Panc1 (cell line): ENCODE data around the gene SMARCA5. TPM values are rescaled to one million over a fixed set of nuclear protein-coding genes. Genes with fewer than 3 reads are reported as not detected.
"Not testable (repeated sequence)": the region's sequence is repeated elsewhere in the genome, so short reads cannot be mapped to it uniquely, and the experiment has no call there.

Experiments used
- ATAC-seq: fragments of 200-7000 bp; cut with Tn5 transposase; 2 replicates; pipeline ENCODE4 v1.9.1; 2020; ENCODE audit warnings: mild to moderate bottlenecking, moderate library complexity
- BruUV-seq: library from RNA; stranded (reverse); fragments of 400-500 nt; replicated peaks from 2 replicates; lab custom pipeline; 2021; lab: Mats Ljungman, UMichigan
- CTCF ChIA-PET: fragments of 300-600 bp; sonication (Branson Sonifier 250); formaldehyde crosslinking; loops from one replicate; lab custom pipeline; 2022; ENCODE audit warnings: antibody characterized with exemption; lab: Charles Lee
- POLR2A ChIA-PET: fragments of 300-600 bp; sonication (Branson Sonifier 250); formaldehyde crosslinking; loops from one replicate; lab custom pipeline; 2022; ENCODE audit warnings: antibody characterized with exemption; lab: Charles Lee
- DNase-seq: peaks from one replicate; pipeline ENCODE4 v3.0.0-alpha.2; 2010; ENCODE audit warnings: low read depth, low spot score
- H3K27ac ChIP-seq: 2 replicates; pipeline ENCODE4 v1.5.1; 2011; ENCODE audit warnings: mild to moderate bottlenecking, low read length, inconsistent platforms
- H3K27me3 ChIP-seq: fragments of 200-500 bp; sonication (Bioruptor generic); 2 replicates; pipeline ENCODE4 v1.6.0; 2014; ENCODE audit warnings: low read length, inconsistent platforms; ENCODE audit not compliant: control insufficient read depth, insufficient read depth
- H3K36me3 ChIP-seq: fragments of 200-500 bp; sonication (Bioruptor generic); 2 replicates; pipeline ENCODE4 v1.5.1; 2014; ENCODE audit warnings: inconsistent platforms, mild to moderate bottlenecking, low read length, moderate library complexity; ENCODE audit not compliant: control insufficient read depth, insufficient read depth
- H3K4me1 ChIP-seq: 2 replicates; pipeline ENCODE4 v1.5.1; 2011; ENCODE audit warnings: inconsistent platforms, mild to moderate bottlenecking, low read length, moderate library complexity; ENCODE audit not compliant: control insufficient read depth, insufficient read depth
- H3K4me3 ChIP-seq, 2 experiments: 2 replicates each; pipeline ENCODE4 v1.5.1; 2011 to 2012; ENCODE audit warnings: low read depth in 2 of 2, low read length in 2 of 2, mild to moderate bottlenecking in 2 of 2, inconsistent platforms in 1 of 2, moderate library complexity in 1 of 2
- H3K9me3 ChIP-seq: fragments of 200-500 bp; sonication (Bioruptor generic); 2 replicates; pipeline ENCODE4 v1.5.1; 2014; ENCODE audit warnings: low read depth, mild to moderate bottlenecking, inconsistent platforms, low read length, moderate library complexity; ENCODE audit not compliant: control insufficient read depth, insufficient read depth
- CTCF ChIP-seq: fragments of 450-650 bp; IDR thresholded peaks from 2 replicates; pipeline ENCODE4 v1.5.1; 2017; ENCODE audit warnings: mild to moderate bottlenecking
- POLR2AphosphoS5 ChIP-seq: IDR thresholded peaks from 2 replicates; pipeline ENCODE4 v1.6.1; 2012; ENCODE audit warnings: mild to moderate bottlenecking, low read depth, low read length, moderate library complexity
- REST ChIP-seq, 2 experiments: IDR thresholded peaks; 2 replicates each; pipeline ENCODE4 v1.6.1; 2011 to 2012; ENCODE audit warnings: low read depth in 2 of 2, control low read depth in 1 of 2, low read length in 1 of 2, mild to moderate bottlenecking in 1 of 2, moderate library complexity in 1 of 2; ENCODE audit not compliant: insufficient read depth in 1 of 2
- SIN3A ChIP-seq: IDR thresholded peaks from 2 replicates; pipeline ENCODE4 v1.6.1; 2012; ENCODE audit warnings: low read depth, mild to moderate bottlenecking, low read length, moderate library complexity, borderline replicate concordance; ENCODE audit not compliant: insufficient read depth
- TCF7L2 ChIP-seq: IDR thresholded peaks from 2 replicates; pipeline ENCODE4 v1.6.1; 2011; ENCODE audit warnings: mild to moderate bottlenecking, low read depth, low read length, inconsistent platforms
- in situ Hi-C: cut with HindIII; loops from 2 replicates; pipeline ENCODE4 v1.10.0; 2016; ENCODE audit warnings: low sequenced_read_pairs, low pct_unique_long_range_greater_than_20kb
- intact Hi-C: fragments of 100-400 bp; cut with micrococcal nuclease; formaldehyde crosslinking; loops from one replicate; pipeline ENCODE4 v1.10.0; 2022; ENCODE audit not compliant: unreplicated experiment
- total RNA-seq: library from RNA; stranded (reverse); gene quantifications from one replicate; pipeline ENCODE4 v1.2.1, GENCODE V29; 2021; ENCODE audit not compliant: unreplicated experiment

SMARCA5 gene
- total RNA-seq, 1 experiment from 2014 or later = 29.9 TPM

- no peak overlapping the region for H3K27ac ChIP-seq
- no peaks in the 10 kb centered on the region for H3K9me3 ChIP-seq
- in situ Hi-C loops = no loop called here
- no peaks in the 10 kb centered on the region for H3K4me1 ChIP-seq
- no peak overlapping the region for H3K4me3 ChIP-seq
- peaks cover 38% of the 10 kb centered on the region for H3K36me3 ChIP-seq
- CTCF ChIA-PET = no interaction called here
- BruUV-seq = no TSS peak
- no peak for DNase-seq
- POLR2A ChIA-PET = no interaction called here
- intact Hi-C loops = no loop called here
- H3K27me3 ChIP-seq = no peaks in the 10 kb centered on the region
- ATAC-seq = no peak
- no peak for TF ChIP-seq POLR2AphosphoS5
- TF ChIP-seq CTCF = no peak
- no peak for TF ChIP-seq TCF7L2
- no peak for TF ChIP-seq SIN3A
- no peak for TF ChIP-seq REST (IDR thresholded peaks at IDR 0.05; ENCODE audit: insufficient read depth in 1 of 2, low read depth in 2 of 2, low read length in 1 of 2)
Observed at GRCh38 chr4:143524211-143524610, 10.7 kb downstream of the SMARCA5 start.

GRCh38 chr4:143528046-143528445 is 14.5 kb downstream of the SMARCA5 start:
- POLR2A ChIA-PET, H3K27me3 ChIP-seq, H3K4me3 ChIP-seq, intact Hi-C loops, CTCF ChIA-PET, BruUV-seq, H3K27ac ChIP-seq, ATAC-seq, H3K9me3 ChIP-seq, DNase-seq, in situ Hi-C loops, H3K4me1 ChIP-seq: not testable (repeated sequence)
- peaks cover 42% of the 10 kb centered on the region for H3K36me3 ChIP-seq

GRCh38 chr4:143531380-143531779 is 17.9 kb downstream of the SMARCA5 start:
- intact Hi-C loops (no loop called here), in situ Hi-C loops (no loop called here)
- BruUV-seq = no TSS peak

More at GRCh38 chr4:143531380-143531779, 17.9 kb downstream of the SMARCA5 start:
- DNase-seq = no peak
- Histone ChIP-seq H3K27me3 (no peaks in the 10 kb centered on the region), H3K4me3 (no peak overlapping the region), H3K27ac (no peak overlapping the region), H3K4me1 (no peaks in the 10 kb centered on the region), H3K9me3 (no peaks in the 10 kb centered on the region), H3K36me3 (peaks cover 42% of the 10 kb centered on the region)
- POLR2A ChIA-PET = no interaction called here
- TF ChIP-seq POLR2AphosphoS5 (no peak), CTCF (peak; percentile 33; the same call in 1 of the 2 replicates)
- ATAC-seq = no peak
- CTCF ChIA-PET = no interaction called here
